ENCODE results near the gene ADAM19.

The ADAM19 gene

DNA sequence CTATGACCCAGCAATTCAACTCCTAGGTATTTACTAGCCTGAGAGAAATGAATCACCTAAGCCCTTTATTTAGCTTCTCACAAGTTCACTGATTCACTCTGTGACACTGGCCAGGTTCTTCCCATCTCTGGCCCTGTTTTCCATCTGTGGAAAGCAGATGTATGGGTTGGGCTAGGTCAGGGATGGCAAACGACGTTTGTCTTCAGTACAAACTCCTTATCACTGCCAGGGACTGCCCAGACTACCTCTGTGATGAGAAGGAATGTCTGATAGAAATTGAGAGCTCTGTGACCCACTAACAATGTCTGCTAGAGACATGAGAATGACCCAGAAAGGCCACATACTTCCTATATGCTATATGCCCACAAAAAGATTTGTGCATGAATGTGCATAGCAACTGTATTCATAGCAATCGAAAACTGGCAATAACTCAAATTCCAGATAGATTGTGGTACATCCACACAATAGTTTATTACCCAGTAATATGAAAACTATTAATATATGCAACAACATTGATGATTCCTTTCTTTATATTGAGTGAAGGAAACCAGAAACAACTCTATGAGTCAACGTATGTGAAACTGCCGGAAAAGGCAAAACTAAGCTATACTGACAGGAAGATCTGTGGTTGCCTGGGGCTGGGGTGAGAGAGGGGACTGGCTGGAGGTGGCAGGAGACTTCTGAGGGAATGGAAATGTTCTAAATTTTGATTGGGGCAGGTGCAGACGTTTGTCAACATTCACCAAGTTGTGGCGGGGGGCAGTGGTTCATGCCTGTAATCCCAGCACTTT, 32.0 kb upstream of the ADAM19 start:
- H3K9me3 Mint-ChIP-seq = peaks cover 3% of the 10 kb centered on the region
- H3K4me3 Mint-ChIP-seq = no peak overlapping the region
- no peak for DNase-seq
- TF ChIP-seq, protein P1, sequence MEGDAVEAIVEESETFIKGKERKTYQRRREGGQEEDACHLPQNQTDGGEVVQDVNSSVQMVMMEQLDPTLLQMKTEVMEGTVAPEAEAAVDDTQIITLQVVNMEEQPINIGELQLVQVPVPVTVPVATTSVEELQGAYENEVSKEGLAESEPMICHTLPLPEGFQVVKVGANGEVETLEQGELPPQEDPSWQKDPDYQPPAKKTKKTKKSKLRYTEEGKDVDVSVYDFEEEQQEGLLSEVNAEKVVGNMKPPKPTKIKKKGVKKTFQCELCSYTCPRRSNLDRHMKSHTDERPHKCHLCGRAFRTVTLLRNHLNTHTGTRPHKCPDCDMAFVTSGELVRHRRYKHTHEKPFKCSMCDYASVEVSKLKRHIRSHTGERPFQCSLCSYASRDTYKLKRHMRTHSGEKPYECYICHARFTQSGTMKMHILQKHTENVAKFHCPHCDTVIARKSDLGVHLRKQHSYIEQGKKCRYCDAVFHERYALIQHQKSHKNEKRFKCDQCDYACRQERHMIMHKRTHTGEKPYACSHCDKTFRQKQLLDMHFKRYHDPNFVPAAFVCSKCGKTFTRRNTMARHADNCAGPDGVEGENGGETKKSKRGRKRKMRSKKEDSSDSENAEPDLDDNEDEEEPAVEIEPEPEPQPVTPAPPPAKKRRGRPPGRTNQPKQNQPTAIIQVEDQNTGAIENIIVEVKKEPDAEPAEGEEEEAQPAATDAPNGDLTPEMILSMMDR (IDR thresholded peaks at IDR 0.05) = no peak
- H3K36me3 Mint-ChIP-seq (ENCODE audit: low read depth) = peaks cover 4% of the 10 kb centered on the region
- no peak overlapping the region for H3K27ac Mint-ChIP-seq
- peaks cover 24% of the 10 kb centered on the region for H3K4me1 Mint-ChIP-seq
- H3K27me3 Mint-ChIP-seq (ENCODE audit: low read depth, poor library complexity) = peaks cover 4% of the 10 kb centered on the region

DNA sequence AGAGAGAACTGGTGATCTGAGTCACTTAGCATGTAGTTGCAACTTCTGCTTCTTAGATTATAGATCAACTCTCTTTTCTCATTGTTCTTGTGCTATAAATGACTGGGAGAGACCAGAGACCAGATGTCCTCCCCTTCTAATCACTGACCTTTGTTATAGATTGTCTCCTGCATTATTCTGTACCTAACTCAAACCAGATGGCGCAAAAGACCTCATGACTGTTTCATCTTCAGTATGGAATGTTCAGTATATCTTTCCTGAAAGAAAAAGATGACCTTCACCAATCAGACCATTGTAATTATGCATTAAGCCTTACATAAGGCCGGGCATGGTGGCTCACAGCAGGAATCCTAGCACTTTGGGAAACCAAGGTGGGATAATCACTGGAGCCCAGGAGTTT, 30.5 kb upstream of the ADAM19 start:
- DNase-seq = no peak
- Mint-ChIP-seq H3K27me3 (ENCODE audit: low read depth, poor library complexity) (peaks cover 4% of the 10 kb centered on the region), H3K27ac (no peak overlapping the region), H3K36me3 (ENCODE audit: low read depth) (peaks cover 4% of the 10 kb centered on the region), H3K4me3 (no peak overlapping the region), H3K9me3 (peaks cover 3% of the 10 kb centered on the region), H3K4me1 (peaks cover 8% of the 10 kb centered on the region)
- TF ChIP-seq, protein P1 (IDR thresholded peaks at IDR 0.05) = no peak

DNA sequence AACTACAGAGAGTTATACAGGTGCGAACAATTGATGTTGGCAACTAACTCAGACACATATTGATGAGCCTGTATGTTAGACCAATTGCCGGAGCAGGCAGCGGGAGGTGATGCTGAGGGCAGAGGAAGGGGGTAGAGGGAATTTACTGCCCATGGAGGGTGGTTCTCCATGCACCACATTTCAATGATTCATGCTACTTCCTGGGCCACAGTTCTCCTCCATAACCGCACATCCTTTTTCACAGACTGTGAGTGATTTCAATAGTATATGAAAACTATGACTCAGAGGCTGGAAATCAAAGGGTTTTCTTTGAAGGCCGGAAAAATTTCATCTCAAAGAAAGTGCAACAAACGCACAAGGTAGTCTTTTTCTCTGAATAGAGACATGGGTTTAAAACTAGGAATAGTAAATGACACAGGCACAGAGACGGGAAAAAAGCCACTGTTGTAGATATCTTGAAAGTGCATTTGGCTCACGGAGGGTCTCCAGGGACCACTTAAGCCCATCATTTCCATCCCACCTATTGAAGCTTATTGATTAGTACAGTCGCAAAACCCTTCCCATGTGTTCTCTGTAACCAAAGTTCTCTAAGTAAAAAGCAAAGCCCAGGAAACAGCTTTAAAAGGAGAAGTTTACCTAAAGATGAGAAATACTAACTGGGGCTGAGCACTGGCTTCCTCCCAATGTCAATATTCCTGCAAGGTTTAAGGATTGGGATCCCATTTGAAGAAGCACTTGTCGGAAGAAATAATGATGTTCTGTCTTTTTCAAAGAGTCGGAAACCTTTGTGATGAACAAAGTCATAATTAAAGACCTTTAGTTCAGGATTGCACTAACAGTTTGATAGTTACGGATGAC, 28.0 kb upstream of the ADAM19 start:
- H3K4me1 Mint-ChIP-seq = peaks cover 5% of the 10 kb centered on the region
- H3K9me3 Mint-ChIP-seq = no peaks in the 10 kb centered on the region
- DNase-seq = no peak
- H3K4me3 Mint-ChIP-seq = no peak overlapping the region
- H3K27ac Mint-ChIP-seq = no peak overlapping the region
- H3K36me3 Mint-ChIP-seq (ENCODE audit: low read depth) = peaks cover 4% of the 10 kb centered on the region
- H3K27me3 Mint-ChIP-seq (ENCODE audit: low read depth, poor library complexity) = peaks cover 4% of the 10 kb centered on the region
- TF ChIP-seq, protein P1 (IDR thresholded peaks at IDR 0.05) = no peak

DNA sequence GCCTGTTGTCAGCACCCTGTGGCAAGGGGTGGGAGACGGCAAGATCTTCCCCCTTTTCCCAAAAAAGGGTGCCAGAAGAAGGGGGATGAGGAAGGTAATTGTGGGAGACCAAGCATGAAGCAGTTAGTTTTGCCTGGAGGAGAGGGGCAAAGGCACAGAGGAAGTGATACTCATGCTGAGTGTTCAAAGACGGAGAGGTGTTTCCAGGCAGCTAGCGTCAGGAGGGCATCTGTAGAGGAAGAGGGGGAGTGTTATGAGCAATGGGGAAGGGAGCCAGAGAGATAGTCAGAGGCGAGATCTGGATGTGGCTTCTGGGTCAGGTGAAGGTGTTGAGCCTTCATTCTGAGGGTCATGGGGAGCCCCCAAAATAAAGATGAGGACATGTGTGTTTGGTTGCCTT, 26.9 kb upstream of the ADAM19 start:
- no peak overlapping the region for H3K27ac Mint-ChIP-seq
- TF ChIP-seq, protein P1 (IDR thresholded peaks at IDR 0.05) = no peak
- no peaks in the 10 kb centered on the region for H3K9me3 Mint-ChIP-seq
- peaks cover 5% of the 10 kb centered on the region for H3K4me1 Mint-ChIP-seq
- no peak for DNase-seq
- H3K27me3 Mint-ChIP-seq (ENCODE audit: low read depth, poor library complexity) = no peaks in the 10 kb centered on the region
- H3K36me3 Mint-ChIP-seq (ENCODE audit: low read depth) = no peaks in the 10 kb centered on the region
- H3K4me3 Mint-ChIP-seq = no peak overlapping the region

DNA sequence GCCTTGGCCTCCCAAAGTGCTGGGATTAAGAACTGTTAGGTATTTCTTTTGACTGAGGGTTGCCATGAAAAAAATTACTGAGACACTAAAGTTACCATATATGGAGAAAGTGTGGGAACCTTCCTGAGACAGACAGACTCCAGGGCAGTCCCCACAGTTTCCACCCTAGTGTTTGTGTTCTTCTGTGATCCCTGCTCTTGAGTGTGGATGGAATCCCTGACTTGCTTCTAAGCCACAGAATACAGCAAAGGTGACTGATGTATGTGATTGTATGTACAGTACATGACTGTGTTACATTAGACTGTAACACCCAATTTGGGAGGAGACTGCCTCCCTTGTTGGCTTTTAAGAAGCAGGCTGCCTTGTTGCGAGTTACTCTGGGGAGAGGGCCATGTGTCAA, 24.7 kb upstream of the ADAM19 start:
- Mint-ChIP-seq H3K36me3 (ENCODE audit: low read depth) (no peaks in the 10 kb centered on the region), H3K4me3 (no peak overlapping the region)

More for the DNA sequence above, 24.7 kb upstream of the ADAM19 start:
- Mint-ChIP-seq H3K27me3 (ENCODE audit: low read depth, poor library complexity) (no peaks in the 10 kb centered on the region), H3K4me1 (peaks cover 5% of the 10 kb centered on the region), H3K27ac (no peak overlapping the region), H3K9me3 (no peaks in the 10 kb centered on the region)
- TF ChIP-seq, protein P1 (IDR thresholded peaks at IDR 0.05) = no peak
- DNase-seq = no peak
